GM23338 (cell line): ENCODE data around the gene TOB2.

Source experiments
- CTCF ChIP-seq, 2 experiments: fragments of 200-600 bp in 1 of 2; sonication (generic) in 1 of 2; conservative IDR thresholded peaks; 2 replicates each; pipeline versions ENCODE4 v1.5.1 to v1.6.1; 2016 to 2017; ENCODE audit warnings: antibody characterized with exemption in 2 of 2, low read depth in 2 of 2, mild to moderate bottlenecking in 2 of 2, moderate library complexity in 1 of 2
- EZH2 ChIP-seq: fragments of 200-600 bp; sonication (generic); IDR thresholded peaks from one replicate; pipeline ENCODE4 v1.8.0; 2017; ENCODE audit warnings: antibody characterized with exemption, mild to moderate bottlenecking, low read depth; ENCODE audit not compliant: unreplicated experiment
- NANOG ChIP-seq: IDR thresholded peaks from 2 replicates; pipeline ENCODE4 v1.6.1; 2016; ENCODE audit warnings: antibody characterized with exemption, borderline replicate concordance
- POLR2AphosphoS5 ChIP-seq: IDR thresholded peaks from 2 replicates; pipeline ENCODE4 v1.6.1; 2016; ENCODE audit warnings: antibody characterized with exemption, low read depth
- REST ChIP-seq: IDR thresholded peaks from one replicate; pipeline ENCODE4 v1.6.1; 2018; ENCODE audit warnings: antibody characterized with exemption; ENCODE audit not compliant: unreplicated experiment

GRCh38 chr22:41398921-41399320 lies 47.7 kb downstream of the TOB2 start:
- no peak for TF ChIP-seq CTCF (conservative IDR thresholded peaks at IDR 0.05; ENCODE audit: low read depth in 2 of 2)
- TF ChIP-seq EZH2, result no peak
- TF ChIP-seq POLR2AphosphoS5, result no peak
- TF ChIP-seq NANOG, result no peak
- no peak for TF ChIP-seq REST
